GM21825 (cell line): ENCODE data around the gene CALCOCO1.

Experiments used
- ATAC-seq: cut with Tn5 transposase; IDR thresholded peaks from one replicate; pipeline ENCODE4 v1.9.1; 2021; ENCODE audit warnings: mild to moderate bottlenecking, moderate library complexity; ENCODE audit not compliant: unreplicated experiment

CALCOCO1 gene

GRCh38 chr12:53752192-53752601 is 24.9 kb upstream of the CALCOCO1 start:
- ATAC-seq, result no peak

DNA sequence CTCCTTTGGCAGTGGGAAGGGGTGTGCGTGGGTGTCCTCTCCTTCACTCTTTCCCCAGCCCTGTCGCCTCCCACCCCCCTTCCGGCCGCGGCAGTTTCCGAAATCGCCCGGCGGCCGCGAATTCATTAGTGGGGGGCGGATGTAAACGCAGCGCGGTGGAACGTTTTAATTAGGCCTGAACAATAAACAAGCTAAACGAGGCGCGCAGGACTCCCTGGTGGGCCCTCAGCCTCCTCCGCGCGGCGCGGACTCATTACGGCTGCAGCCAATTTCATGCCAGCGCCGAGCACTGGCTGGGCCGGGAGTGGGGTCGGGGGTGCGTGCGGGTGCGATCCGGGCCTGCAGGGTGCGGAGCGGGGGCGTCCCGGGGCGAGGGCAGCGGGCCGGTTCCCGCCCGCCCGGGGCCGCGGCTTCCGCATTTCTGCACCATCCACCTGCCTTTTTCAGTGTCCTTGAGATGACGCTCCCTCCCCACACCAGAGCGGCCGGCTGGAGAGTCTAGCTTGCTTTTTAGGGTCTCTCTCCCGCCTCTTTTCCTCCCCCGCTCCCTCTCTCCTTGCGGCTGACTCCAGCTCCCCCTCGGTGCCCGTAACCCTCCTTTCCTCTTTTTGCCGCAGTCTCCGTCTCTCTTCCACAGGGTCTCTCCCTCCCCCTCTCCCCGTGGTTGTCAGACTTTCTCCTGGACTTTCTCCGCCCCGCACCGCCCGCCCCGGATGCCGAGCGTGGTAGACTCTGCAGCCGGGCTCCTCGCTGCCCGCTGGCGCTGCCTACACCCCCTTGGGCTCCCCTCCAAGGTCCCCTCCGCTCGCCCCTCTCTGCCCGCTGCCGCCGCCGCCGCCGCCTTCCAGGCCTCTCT is 24.3 kb upstream of the CALCOCO1 start, which contains the start of gene CISTR:
Gene CISTR (minus strand): TSS at position 644 of the 856 bp plus-strand sequence.
- ATAC-seq, result peak; percentile 26

GRCh38 chr12:53750812-53751335 is 23.6 kb upstream of the CALCOCO1 start:
- ATAC-seq, result peak; percentile 23

DNA sequence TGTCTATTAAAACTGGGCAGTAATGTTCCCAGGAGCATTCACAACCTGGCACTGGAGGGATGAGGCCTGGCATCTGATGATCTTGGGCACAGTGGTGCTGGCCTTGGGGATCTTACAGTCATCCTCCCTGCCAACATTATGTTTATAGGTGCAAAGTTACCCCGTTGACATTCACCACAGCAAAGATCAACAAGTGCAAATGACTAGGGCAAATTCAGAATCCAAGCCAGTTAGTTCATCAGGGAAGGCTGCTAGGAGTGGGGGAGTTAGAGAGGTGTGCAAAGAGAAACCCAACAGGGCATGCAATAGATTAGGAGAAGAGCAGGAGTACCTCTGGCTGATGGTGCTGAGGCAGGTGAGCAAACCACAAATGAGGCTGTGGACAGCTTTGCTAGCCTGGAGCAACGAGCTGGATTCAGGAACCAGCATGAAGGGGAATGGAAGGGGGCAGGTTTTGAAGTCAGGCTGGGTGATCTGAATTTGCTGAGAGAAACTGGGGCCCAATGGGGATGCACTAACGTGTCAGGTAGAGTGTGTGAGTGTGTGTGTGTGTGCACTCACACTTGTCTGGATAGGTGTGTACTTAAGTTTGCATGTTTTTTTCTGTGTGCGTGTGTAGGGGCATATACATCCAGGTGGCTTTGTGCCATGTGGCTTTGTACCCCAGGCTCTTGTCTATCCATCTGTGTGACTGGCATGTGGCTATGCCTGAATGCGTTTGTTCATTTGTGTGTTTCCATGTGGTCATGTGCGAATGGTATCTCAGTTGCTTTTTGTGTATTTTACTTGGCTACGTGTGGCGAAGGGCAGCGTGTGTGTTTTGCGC is 22.9 kb upstream of the CALCOCO1 start:
- no peak for ATAC-seq

DNA sequence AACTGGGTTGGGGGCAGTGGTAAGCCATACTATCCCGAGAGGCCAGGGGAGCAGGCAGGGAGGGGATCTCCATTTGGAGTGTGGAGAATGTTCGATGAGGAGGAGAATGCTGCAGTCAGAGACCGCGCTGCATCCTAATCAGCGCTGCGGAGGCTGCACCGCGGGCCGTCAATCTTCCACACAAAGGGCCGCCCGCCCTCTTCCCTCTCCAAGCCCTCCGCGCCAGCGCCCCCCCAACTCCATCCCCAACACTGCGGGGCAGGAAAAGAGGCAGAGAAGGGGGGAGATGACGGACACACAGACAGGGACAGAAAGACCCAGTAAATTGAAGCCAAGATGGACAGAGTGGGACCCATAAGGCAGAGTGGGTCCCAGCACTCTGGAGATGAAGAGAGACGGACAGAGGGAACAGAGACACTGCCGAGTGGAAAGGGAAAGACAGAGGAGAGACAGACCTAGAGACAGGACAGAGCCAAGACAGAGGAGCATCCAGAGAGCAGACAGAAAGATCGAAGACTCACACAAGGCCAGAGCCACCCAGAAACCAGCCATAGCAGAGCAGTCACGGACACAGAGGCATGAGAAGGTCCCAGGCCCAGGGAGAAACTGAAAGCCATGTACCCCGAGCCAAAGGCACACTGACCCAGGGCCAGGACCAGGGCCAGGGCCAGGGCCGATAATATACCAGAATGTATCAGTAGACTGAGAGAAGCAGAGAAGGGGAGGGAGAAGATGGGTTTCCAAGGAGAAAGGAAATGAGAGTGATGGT is 21.0 kb upstream of the CALCOCO1 start:
- no peak for ATAC-seq

GRCh38 chr12:53747095-53747494 is 19.8 kb upstream of the CALCOCO1 start:
- ATAC-seq, result no peak

DNA sequence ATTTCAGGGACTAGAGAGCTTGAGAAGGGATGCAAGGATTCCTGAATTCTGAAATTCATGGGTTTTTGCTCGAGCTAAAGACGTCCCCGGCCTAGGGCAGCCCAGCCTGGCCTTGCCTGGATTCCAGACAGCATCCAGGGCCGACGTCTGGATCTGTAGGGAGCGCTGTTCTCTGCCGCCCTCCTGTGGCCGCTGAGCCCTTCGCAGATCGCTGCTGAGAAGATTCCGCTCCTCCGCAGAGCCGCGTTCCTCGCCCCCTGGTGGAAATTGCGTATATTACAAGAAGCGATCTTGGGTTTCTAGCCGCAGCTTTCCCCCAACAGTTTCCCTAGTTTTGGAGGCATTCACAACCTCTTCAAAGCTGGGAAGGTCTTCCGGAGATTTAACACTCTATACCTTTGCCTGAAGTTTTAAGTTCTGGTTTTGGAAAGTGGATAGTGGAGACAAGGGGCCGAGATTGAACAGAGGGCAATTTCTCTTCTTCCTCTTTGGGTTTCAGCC is 19.4 kb upstream of the CALCOCO1 start:
- no peak for ATAC-seq

DNA sequence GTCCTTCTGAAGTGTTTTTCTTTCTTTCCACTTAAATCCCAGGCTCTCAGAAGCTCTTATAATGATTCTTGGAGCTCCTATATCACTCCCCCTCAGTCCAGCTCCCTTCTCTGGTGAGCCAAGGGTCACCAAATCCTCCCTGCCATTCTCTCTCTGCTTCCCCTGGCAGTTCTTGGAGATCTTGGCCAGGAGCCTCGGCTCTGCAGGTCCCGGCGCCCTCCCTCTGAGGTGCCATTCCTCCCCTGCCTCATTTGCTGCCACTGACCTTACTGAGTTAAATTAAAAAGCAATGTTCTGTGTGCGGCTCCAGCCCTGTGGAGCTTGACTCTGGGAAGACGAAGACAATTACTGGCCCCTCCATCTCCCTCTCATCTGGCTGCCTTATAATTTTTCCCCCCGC is 17.5 kb upstream of the CALCOCO1 start:
- ATAC-seq, result no peak

- ATAC-seq, result no peak
These were observed 16.8 kb upstream of the CALCOCO1 start for GRCh38 chr12:53744130-53744441.

DNA sequence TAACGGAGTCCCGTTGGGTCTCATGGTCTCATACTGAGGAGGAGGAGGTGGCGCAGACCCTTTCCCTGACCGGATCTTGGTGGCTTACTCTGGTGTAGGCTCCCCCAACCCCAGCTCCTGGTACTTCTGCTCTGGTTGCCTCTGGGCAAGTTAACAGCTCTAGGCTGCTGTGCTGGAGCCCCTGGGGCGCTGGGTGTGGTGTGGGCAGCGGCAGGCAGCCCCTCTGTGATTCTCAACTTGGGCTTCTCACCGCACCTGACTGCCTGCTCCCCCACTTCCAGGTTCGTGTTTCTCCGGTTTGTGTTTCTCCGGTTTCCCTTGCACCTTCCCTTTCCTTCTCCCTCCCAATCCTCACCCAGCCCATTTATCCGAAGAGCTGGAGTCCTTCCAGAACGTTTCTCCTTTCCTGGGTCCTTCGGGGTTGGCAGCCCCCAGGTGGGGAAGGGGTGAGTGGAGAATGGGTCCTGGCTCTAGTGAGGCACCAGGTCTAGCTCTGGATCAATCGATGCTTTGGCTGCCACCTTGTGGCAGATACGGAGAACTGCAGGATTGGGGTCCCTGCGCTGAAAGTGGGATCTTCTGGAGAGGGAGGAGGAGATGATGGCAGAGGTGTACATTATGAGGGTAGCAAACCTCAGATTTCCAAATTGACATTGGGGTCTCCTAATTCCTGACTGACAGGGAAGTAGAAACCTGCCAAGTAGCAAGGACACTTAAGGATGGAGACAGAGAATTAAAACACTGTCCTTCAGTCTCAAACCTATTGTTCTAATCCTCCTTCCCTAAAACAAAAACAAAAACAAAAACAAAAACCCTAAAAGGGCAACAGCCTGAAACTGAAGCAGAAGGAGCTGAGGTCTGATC is 16.2 kb upstream of the CALCOCO1 start:
- ATAC-seq, result no peak

DNA sequence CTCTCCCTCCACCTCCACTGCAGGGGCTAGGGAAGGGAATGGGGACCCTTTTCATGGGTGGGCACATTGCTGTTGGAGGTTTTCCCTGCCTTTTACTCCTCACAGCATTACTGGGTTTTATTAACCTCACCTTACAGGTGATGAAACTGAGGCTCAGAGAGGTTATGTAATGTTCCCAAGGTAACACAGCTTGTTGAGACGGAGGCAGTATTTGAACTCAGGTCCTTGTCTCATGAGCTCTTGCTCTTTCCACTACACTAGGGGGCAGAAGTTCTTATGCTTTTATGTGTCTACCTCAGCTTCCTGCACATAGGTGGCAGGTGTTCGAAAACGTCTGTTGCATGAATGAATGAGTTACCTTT is 12.9 kb upstream of the CALCOCO1 start:
- ATAC-seq, result no peak

- no peak for ATAC-seq
These were observed 12.2 kb upstream of the CALCOCO1 start for GRCh38 chr12:53739214-53740129.

- no peak for ATAC-seq
These were observed 11.4 kb upstream of the CALCOCO1 start for GRCh38 chr12:53738406-53739213.

- no peak for ATAC-seq
These were observed 10.7 kb upstream of the CALCOCO1 start for GRCh38 chr12:53737951-53738405.

- ATAC-seq, result no peak
These were observed 10.0 kb upstream of the CALCOCO1 start for GRCh38 chr12:53737093-53737808.

GRCh38 chr12:53736592-53736991 is 9.3 kb upstream of the CALCOCO1 start:
- no peak for ATAC-seq

- no peak for ATAC-seq
These were observed 8.3 kb upstream of the CALCOCO1 start for GRCh38 chr12:53735556-53735955.
